Measurements from ENCODE around the gene PTPRD. TPM values are rescaled to one million over a fixed set of nuclear protein-coding genes. Genes with fewer than 3 reads are reported as not detected.

PTPRD gene
- total RNA-seq, 1 experiment from 2014 or later, result 0.02 TPM

- intact Hi-C loops (cut with micrococcal nuclease), result no loop called here
- ATAC-seq, result no peak
- H3K9me2 ChIP-seq (ENCODE audit: insufficient read depth), result no peaks in the 10 kb centered on the region
- H3K36me3 ChIP-seq (ENCODE audit: control insufficient read depth in 1 of 2, insufficient read depth in 2 of 2, low read length in 2 of 2), result no peaks in the 10 kb centered on the region
- ChIA-PET RAD21 (ENCODE audit: low non-redundant PET in 1 of 2, low total read pairs in 2 of 2, uncharacterized antibody in 2 of 2, unreplicated experiment in 2 of 2) (no interaction called here), POLR2A (no interaction called here), CTCF (no interaction called here)
- no peak overlapping the region for H3K27ac ChIP-seq (ENCODE audit: low read depth, low read length)
- no peaks in the 10 kb centered on the region for H3K79me2 ChIP-seq (ENCODE audit: insufficient read depth, low read length)
- no peaks in the 10 kb centered on the region for H3K27me3 ChIP-seq (ENCODE audit: insufficient read depth, low read length)
- no TSS peak for BruUV-seq (replicated peaks)
- no peaks in the 10 kb centered on the region for H3K4me1 ChIP-seq (ENCODE audit: control insufficient read depth in 1 of 2, insufficient read depth in 2 of 2, low read length in 2 of 2)
- TF ChIP-seq ZNF274 (IDR thresholded peaks at IDR 0.05; ENCODE audit: low read depth, low read length) (no peak), TCF7L2 (IDR thresholded peaks at IDR 0.05; ENCODE audit: borderline replicate concordance, extremely low read depth, insufficient read depth, insufficient read length) (no peak), ELF1 (IDR thresholded peaks at IDR 0.05; ENCODE audit: borderline replicate concordance, low read depth) (no peak), MAX (IDR thresholded peaks at IDR 0.05) (no peak), SRF (IDR thresholded peaks at IDR 0.05; ENCODE audit: low read depth) (no peak), EZH2phosphoT487 (IDR thresholded peaks at IDR 0.05; ENCODE audit: borderline replicate concordance) (no peak), POLR2A (IDR thresholded peaks at IDR 0.05; ENCODE audit: borderline replicate concordance, extremely low read depth, insufficient read depth, insufficient read length) (no peak), FOSL1 (IDR thresholded peaks at IDR 0.05; ENCODE audit: low read depth) (no peak), EGR1 (IDR thresholded peaks at IDR 0.05; ENCODE audit: low read depth) (no peak), RAD21 (IDR thresholded peaks at IDR 0.05; ENCODE audit: low read depth) (no peak), CEBPB (IDR thresholded peaks at IDR 0.05; ENCODE audit: low read depth) (no peak), EZH2 (IDR thresholded peaks at IDR 0.05) (no peak), SP1 (IDR thresholded peaks at IDR 0.05; ENCODE audit: low read depth) (no peak)
- TF ChIP-seq, protein P1, sequence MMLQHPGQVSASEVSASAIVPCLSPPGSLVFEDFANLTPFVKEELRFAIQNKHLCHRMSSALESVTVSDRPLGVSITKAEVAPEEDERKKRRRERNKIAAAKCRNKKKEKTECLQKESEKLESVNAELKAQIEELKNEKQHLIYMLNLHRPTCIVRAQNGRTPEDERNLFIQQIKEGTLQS (IDR thresholded peaks at IDR 0.05), result no peak
- TF ChIP-seq, protein P2, sequence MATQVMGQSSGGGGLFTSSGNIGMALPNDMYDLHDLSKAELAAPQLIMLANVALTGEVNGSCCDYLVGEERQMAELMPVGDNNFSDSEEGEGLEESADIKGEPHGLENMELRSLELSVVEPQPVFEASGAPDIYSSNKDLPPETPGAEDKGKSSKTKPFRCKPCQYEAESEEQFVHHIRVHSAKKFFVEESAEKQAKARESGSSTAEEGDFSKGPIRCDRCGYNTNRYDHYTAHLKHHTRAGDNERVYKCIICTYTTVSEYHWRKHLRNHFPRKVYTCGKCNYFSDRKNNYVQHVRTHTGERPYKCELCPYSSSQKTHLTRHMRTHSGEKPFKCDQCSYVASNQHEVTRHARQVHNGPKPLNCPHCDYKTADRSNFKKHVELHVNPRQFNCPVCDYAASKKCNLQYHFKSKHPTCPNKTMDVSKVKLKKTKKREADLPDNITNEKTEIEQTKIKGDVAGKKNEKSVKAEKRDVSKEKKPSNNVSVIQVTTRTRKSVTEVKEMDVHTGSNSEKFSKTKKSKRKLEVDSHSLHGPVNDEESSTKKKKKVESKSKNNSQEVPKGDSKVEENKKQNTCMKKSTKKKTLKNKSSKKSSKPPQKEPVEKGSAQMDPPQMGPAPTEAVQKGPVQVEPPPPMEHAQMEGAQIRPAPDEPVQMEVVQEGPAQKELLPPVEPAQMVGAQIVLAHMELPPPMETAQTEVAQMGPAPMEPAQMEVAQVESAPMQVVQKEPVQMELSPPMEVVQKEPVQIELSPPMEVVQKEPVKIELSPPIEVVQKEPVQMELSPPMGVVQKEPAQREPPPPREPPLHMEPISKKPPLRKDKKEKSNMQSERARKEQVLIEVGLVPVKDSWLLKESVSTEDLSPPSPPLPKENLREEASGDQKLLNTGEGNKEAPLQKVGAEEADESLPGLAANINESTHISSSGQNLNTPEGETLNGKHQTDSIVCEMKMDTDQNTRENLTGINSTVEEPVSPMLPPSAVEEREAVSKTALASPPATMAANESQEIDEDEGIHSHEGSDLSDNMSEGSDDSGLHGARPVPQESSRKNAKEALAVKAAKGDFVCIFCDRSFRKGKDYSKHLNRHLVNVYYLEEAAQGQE (IDR thresholded peaks at IDR 0.05; ENCODE audit: low read depth), result no peak
- TF ChIP-seq, protein P3, sequence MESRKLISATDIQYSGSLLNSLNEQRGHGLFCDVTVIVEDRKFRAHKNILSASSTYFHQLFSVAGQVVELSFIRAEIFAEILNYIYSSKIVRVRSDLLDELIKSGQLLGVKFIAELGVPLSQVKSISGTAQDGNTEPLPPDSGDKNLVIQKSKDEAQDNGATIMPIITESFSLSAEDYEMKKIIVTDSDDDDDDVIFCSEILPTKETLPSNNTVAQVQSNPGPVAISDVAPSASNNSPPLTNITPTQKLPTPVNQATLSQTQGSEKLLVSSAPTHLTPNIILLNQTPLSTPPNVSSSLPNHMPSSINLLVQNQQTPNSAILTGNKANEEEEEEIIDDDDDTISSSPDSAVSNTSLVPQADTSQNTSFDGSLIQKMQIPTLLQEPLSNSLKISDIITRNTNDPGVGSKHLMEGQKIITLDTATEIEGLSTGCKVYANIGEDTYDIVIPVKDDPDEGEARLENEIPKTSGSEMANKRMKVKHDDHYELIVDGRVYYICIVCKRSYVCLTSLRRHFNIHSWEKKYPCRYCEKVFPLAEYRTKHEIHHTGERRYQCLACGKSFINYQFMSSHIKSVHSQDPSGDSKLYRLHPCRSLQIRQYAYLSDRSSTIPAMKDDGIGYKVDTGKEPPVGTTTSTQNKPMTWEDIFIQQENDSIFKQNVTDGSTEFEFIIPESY (IDR thresholded peaks at IDR 0.05; ENCODE audit: extremely low read depth, insufficient replicate concordance, low read length), result no peak
- TF ChIP-seq, protein P4, sequence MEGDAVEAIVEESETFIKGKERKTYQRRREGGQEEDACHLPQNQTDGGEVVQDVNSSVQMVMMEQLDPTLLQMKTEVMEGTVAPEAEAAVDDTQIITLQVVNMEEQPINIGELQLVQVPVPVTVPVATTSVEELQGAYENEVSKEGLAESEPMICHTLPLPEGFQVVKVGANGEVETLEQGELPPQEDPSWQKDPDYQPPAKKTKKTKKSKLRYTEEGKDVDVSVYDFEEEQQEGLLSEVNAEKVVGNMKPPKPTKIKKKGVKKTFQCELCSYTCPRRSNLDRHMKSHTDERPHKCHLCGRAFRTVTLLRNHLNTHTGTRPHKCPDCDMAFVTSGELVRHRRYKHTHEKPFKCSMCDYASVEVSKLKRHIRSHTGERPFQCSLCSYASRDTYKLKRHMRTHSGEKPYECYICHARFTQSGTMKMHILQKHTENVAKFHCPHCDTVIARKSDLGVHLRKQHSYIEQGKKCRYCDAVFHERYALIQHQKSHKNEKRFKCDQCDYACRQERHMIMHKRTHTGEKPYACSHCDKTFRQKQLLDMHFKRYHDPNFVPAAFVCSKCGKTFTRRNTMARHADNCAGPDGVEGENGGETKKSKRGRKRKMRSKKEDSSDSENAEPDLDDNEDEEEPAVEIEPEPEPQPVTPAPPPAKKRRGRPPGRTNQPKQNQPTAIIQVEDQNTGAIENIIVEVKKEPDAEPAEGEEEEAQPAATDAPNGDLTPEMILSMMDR (IDR thresholded peaks at IDR 0.05 in 2 of 3, conservative IDR thresholded peaks at IDR 0.05 in 1 of 3; ENCODE audit: borderline replicate concordance in 1 of 3, insufficient read depth in 1 of 3, low read depth in 2 of 3, low read length in 2 of 3), result no peak
- no peak overlapping the region for H3K9ac ChIP-seq (ENCODE audit: low read length)
- H2AFZ ChIP-seq (ENCODE audit: low read depth, low read length, poor library complexity, severe bottlenecking), result no peak overlapping the region
- no peak for DNase-seq (ENCODE audit: low read depth, low spot score)
- no peak overlapping the region for H3K4me3 ChIP-seq (replicated peaks in 1 of 2; ENCODE audit: low read depth in 1 of 2, low read length in 2 of 2)
- peaks cover 21 to 40% of the 10 kb centered on the region in 2 experiments; a peak in 2 of 4 replicates for H3K9me3 ChIP-seq (ENCODE audit: control insufficient read depth in 1 of 2, insufficient read depth in 1 of 2, low read depth in 1 of 2, low read length in 2 of 2)
- H4K20me1 ChIP-seq (ENCODE audit: insufficient read depth), result no peaks in the 10 kb centered on the region
- H3K4me2 ChIP-seq (ENCODE audit: low read length), result no peak overlapping the region
Measured at GRCh38 chr9:8717146-8717545, 1895.7 kb downstream of the PTPRD start.
